HepG2 (cell line): ENCODE measurements around the gene RBMS2. TPM values are rescaled to one million over a fixed set of nuclear protein-coding genes. Genes with fewer than 3 reads are reported as not detected.
A peak's percentile ranks its signal among the peaks of the same experiment; 100 is the strongest.

Experiments used
- ARNTL ChIP-seq: sonication (generic); formaldehyde crosslinking; IDR thresholded peaks from 2 replicates; pipeline ENCODE4 v1.4.0; 2020; ENCODE audit warnings: mild to moderate bottlenecking, missing genetic modification reagents
- BATF2 ChIP-seq: sonication (generic); formaldehyde crosslinking; IDR thresholded peaks from 2 replicates; pipeline ENCODE4 v1.8.0; 2022; ENCODE audit warnings: mild to moderate bottlenecking, missing genetic modification reagents, moderate library complexity
- BRF2 ChIP-seq: sonication (generic); formaldehyde crosslinking; IDR thresholded peaks from 2 replicates; pipeline ENCODE4 v1.8.1; 2022; ENCODE audit warnings: mild to moderate bottlenecking, missing genetic modification reagents
- CREB3 ChIP-seq: sonication (generic); formaldehyde crosslinking; IDR thresholded peaks from 2 replicates; pipeline ENCODE4 v1.5.0; 2020; ENCODE audit warnings: missing genetic modification reagents
- EED ChIP-seq: sonication (generic); formaldehyde crosslinking; IDR thresholded peaks from 2 replicates; pipeline ENCODE4 v1.5.0; 2020; ENCODE audit warnings: mild to moderate bottlenecking, missing genetic modification reagents
- FOXC1 ChIP-seq: sonication (generic); formaldehyde crosslinking; IDR thresholded peaks from 2 replicates; pipeline ENCODE4 v1.8.0; 2022; ENCODE audit warnings: mild to moderate bottlenecking, missing genetic modification reagents, borderline replicate concordance
- HMGXB4 ChIP-seq, 2 experiments: sonication (generic) in 1 of 2; formaldehyde crosslinking in 1 of 2; IDR thresholded peaks; 2 replicates each; pipeline versions ENCODE4 v1.4.0 to v1.6.1; 2018 to 2020; ENCODE audit warnings: missing genetic modification reagents in 2 of 2, borderline replicate concordance in 1 of 2, low read depth in 1 of 2, mild to moderate bottlenecking in 1 of 2, missing biosample characterization in 1 of 2
- HOXA7 ChIP-seq: sonication (generic); formaldehyde crosslinking; IDR thresholded peaks from 2 replicates; pipeline ENCODE4 v1.8.1; 2022; ENCODE audit warnings: mild to moderate bottlenecking, missing genetic modification reagents, moderate library complexity
- JDP2 ChIP-seq: sonication (generic); formaldehyde crosslinking; IDR thresholded peaks from 2 replicates; pipeline ENCODE4 v1.8.1; 2022; ENCODE audit warnings: missing genetic modification reagents, borderline replicate concordance
- LBX2 ChIP-seq: sonication (generic); formaldehyde crosslinking; IDR thresholded peaks from 2 replicates; pipeline ENCODE4 v1.5.0; 2020; ENCODE audit warnings: missing genetic modification reagents, mild to moderate bottlenecking, borderline replicate concordance
- NR3C1 ChIP-seq: sonication (generic); formaldehyde crosslinking; IDR thresholded peaks from 2 replicates; pipeline ENCODE4 v1.4.0; 2020; ENCODE audit warnings: missing genetic modification reagents
- PHF20 ChIP-seq: sonication (generic); formaldehyde crosslinking; IDR thresholded peaks from 2 replicates; pipeline ENCODE4 v1.5.0; 2020; ENCODE audit warnings: mild to moderate bottlenecking, missing genetic modification reagents
- RBAK ChIP-seq: sonication (generic); formaldehyde crosslinking; IDR thresholded peaks from 2 replicates; pipeline ENCODE4 v1.5.1; 2020; ENCODE audit warnings: mild to moderate bottlenecking, missing genetic modification reagents
- SMAD9 ChIP-seq: sonication (generic); formaldehyde crosslinking; IDR thresholded peaks from 2 replicates; pipeline ENCODE4 v1.5.1; 2020; ENCODE audit warnings: mild to moderate bottlenecking, missing genetic modification reagents
- ZBTB20 ChIP-seq: sonication (generic); formaldehyde crosslinking; IDR thresholded peaks from 2 replicates; pipeline ENCODE4 v1.8.1; 2023; ENCODE audit warnings: missing genetic modification reagents, low read depth, mild to moderate bottlenecking, borderline replicate concordance
- ZFY ChIP-seq: sonication (generic); formaldehyde crosslinking; IDR thresholded peaks from 2 replicates; pipeline ENCODE4 v1.4.0; 2020; ENCODE audit warnings: missing genetic modification reagents
- ZMYM4 ChIP-seq: sonication (generic); formaldehyde crosslinking; IDR thresholded peaks from 2 replicates; pipeline ENCODE4 v1.8.1; 2023; ENCODE audit warnings: mild to moderate bottlenecking, missing genetic modification reagents
- ZNF225 ChIP-seq: sonication (generic); formaldehyde crosslinking; IDR thresholded peaks from 2 replicates; pipeline ENCODE4 v1.4.0; 2020; ENCODE audit warnings: mild to moderate bottlenecking, missing genetic modification reagents
- ZNF280B ChIP-seq: sonication (generic); formaldehyde crosslinking; IDR thresholded peaks from 2 replicates; pipeline ENCODE4 v1.5.0; 2020; ENCODE audit warnings: missing genetic modification reagents, mild to moderate bottlenecking, borderline replicate concordance
- ZNF33B ChIP-seq: sonication (generic); formaldehyde crosslinking; IDR thresholded peaks from 2 replicates; pipeline ENCODE4 v1.5.1; 2020; ENCODE audit warnings: mild to moderate bottlenecking, missing genetic modification reagents
- ZNF34 ChIP-seq: sonication (generic); formaldehyde crosslinking; IDR thresholded peaks from 2 replicates; pipeline ENCODE4 v1.4.0; 2020; ENCODE audit warnings: mild to moderate bottlenecking, missing genetic modification reagents, borderline replicate concordance
- ZNF567 ChIP-seq: sonication (generic); formaldehyde crosslinking; IDR thresholded peaks from 2 replicates; pipeline ENCODE4 v1.8.1; 2023; ENCODE audit warnings: mild to moderate bottlenecking, missing genetic modification reagents, borderline replicate concordance
- ZNF619 ChIP-seq: sonication (generic); formaldehyde crosslinking; IDR thresholded peaks from 2 replicates; pipeline ENCODE4 v1.4.0; 2020; ENCODE audit warnings: mild to moderate bottlenecking, missing genetic modification reagents
- polyA plus RNA-seq, 8 experiments: library from polyadenylated mRNA; depleted of rRNA in 3 of 8; stranded (reverse) in 7 of 8; unstranded in 1 of 8; fragments of >200 nt; fragmentation: Illumina TruSeq in 4 of 8; extraction: Trizol in 4 of 8; gene quantifications; 2 replicates each; pipeline versions ENCODE4 v1.2.1 to v1.2.3, GENCODE V29; 2011 to 2016; ENCODE audit warnings: low read depth in 4 of 8, missing spikeins in 1 of 8, mixed read lengths in 1 of 8; ENCODE audit not compliant: insufficient read depth in 1 of 8
- total RNA-seq, 5 experiments: library from RNA; depleted of rRNA; stranded (reverse); fragments of >200 nt; fragmentation: Illumina TruSeq; extraction: Trizol; gene quantifications; 2 replicates each; pipeline ENCODE4 v1.2.3, GENCODE V29; 2016; ENCODE audit warnings: low read depth in 1 of 5

RBMS2 gene
- total and polyA plus RNA-seq, 2 of the 13 experiments (the other 11 are each of a cell fraction or from before 2014, with no cell fraction given): 0.53 to 7.4 TPM

GRCh38 chr12:56487448-56488040 is 34.1 kb upstream of the RBMS2 start (continued):
- TF ChIP-seq FOXC1: peak; percentile 77
- peak; percentile 69; the same call in 1 of the 2 replicates for TF ChIP-seq ZNF34 (CRISPR knock-in tag)
- 0 out of 2 replicates have a peak, but pooled peaks have one; percentile 31 for TF ChIP-seq SMAD9
- 0 out of 2 replicates have a peak, but pooled peaks have one; percentile 79 for TF ChIP-seq ZNF33B (CRISPR knock-in tag)
- TF ChIP-seq EED: peak; percentile 92
- TF ChIP-seq ZBTB20 (CRISPR knock-in tag): 0 out of 2 replicates have a peak, but pooled peaks have one; percentile 59
- TF ChIP-seq JDP2 (CRISPR knock-in tag): no peak; the same call in 1 of the 2 replicates
- peak; percentile 78; the same call in 1 of the 2 replicates for TF ChIP-seq ZNF225 (CRISPR knock-in tag)
- TF ChIP-seq CREB3 (CRISPR knock-in tag): 0 out of 2 replicates have a peak, but pooled peaks have one; percentile 18
- TF ChIP-seq ZMYM4 (CRISPR knock-in tag): 0 out of 2 replicates have a peak, but pooled peaks have one; percentile 60
- TF ChIP-seq LBX2 (CRISPR knock-in tag): peak; percentile 31; the same call in 1 of the 2 replicates
- TF ChIP-seq HMGXB4 (CRISPR knock-in tag; IDR thresholded peaks at IDR 0.05; ENCODE audit: borderline replicate concordance in 1 of 2, low read depth in 1 of 2): no peak; a peak in 1 of 4 replicates
- no peak for TF ChIP-seq HOXA7 (CRISPR knock-in tag)
- TF ChIP-seq ZNF280B: peak; percentile 90
- TF ChIP-seq ARNTL (CRISPR knock-in tag): peak; percentile 55
- TF ChIP-seq BRF2: no peak
- no peak for TF ChIP-seq PHF20 (CRISPR knock-in tag)
- TF ChIP-seq ZFY: peak; percentile 37
- TF ChIP-seq BATF2: 0 out of 2 replicates have a peak, but pooled peaks have one; percentile 23
- TF ChIP-seq ZNF567 (CRISPR knock-in tag): 0 out of 2 replicates have a peak, but pooled peaks have one; percentile 59
- TF ChIP-seq ZNF619 (CRISPR knock-in tag): peak; percentile 88
- TF ChIP-seq RBAK: no peak
- no peak for TF ChIP-seq NR3C1 (CRISPR knock-in tag)
